AG04450 (cell line): ENCODE measurements around the gene SDC3. TPM values are rescaled to one million over a fixed set of nuclear protein-coding genes. Genes with fewer than 3 reads are reported as not detected.
A peak's percentile ranks its signal among the peaks of the same experiment; 100 is the strongest.

Experiments
- CTCF ChIA-PET: fragments of 300-600, 350-600 bp; formaldehyde crosslinking; extraction: SDS; loops from one replicate; lab custom pipeline; 2022; ENCODE audit warnings: antibody characterized with exemption, inconsistent platforms; lab: Charles Lee
- POLR2A ChIA-PET: fragments of 350-600 bp; formaldehyde crosslinking; extraction: SDS; loops from one replicate; lab custom pipeline; 2021; ENCODE audit warnings: antibody characterized with exemption, inconsistent platforms; lab: Yijun Ruan, JAX
- DNase-seq: peaks from one replicate; pipeline ENCODE4 v3.0.0-alpha.2; 2011; ENCODE audit warnings: low read depth, low spot score
- H3K27ac ChIP-seq: one replicate; pipeline ENCODE4 v1.5.1; 2012; ENCODE audit warnings: low read depth, low read length, control low read depth
- H3K27me3 ChIP-seq: one replicate; pipeline ENCODE4 v1.6.0; 2012; ENCODE audit warnings: low read length; ENCODE audit not compliant: control insufficient read depth, insufficient read depth
- H3K4me3 ChIP-seq: 2 replicates; pipeline ENCODE4 v1.5.1; 2011; ENCODE audit warnings: mild to moderate bottlenecking, low read depth, low read length, control low read depth
- H3K9me3 ChIP-seq: 2 replicates; pipeline ENCODE4 v1.5.1; 2012; ENCODE audit warnings: low read length; ENCODE audit not compliant: control insufficient read depth, insufficient read depth
- CTCF ChIP-seq: IDR thresholded peaks from 2 replicates; pipeline ENCODE4 v1.5.1; 2011; ENCODE audit warnings: low read depth, low read length, control low read depth, inconsistent platforms
- polyA plus RNA-seq: library from polyadenylated mRNA; depleted of rRNA; stranded (reverse); fragments of >200 nt; gene quantifications from 2 replicates; pipeline ENCODE4 v1.2.3, GENCODE V29; 2011

SDC3 gene
- polyA plus RNA-seq, 1 experiment: 21.7 TPM

- Histone ChIP-seq H3K27ac (peak overlapping the region; percentile 96), H3K27me3 (no peaks in the 10 kb centered on the region), H3K4me3 (no peak overlapping the region), H3K9me3 (no peaks in the 10 kb centered on the region)
- ChIA-PET CTCF (interaction anchor here (1.5 kb wide), 2 partner anchors 22 to 106 kb away, joined by 3 read pairs; no protein-coding TSS in a partner anchor), POLR2A (interaction anchor here (0.9 to 1.7 kb wide), 2 partner anchors 11 to 81 kb away, joined by 4 to 6 read pairs; no protein-coding TSS in a partner anchor)
- no peak for DNase-seq
- TF ChIP-seq CTCF: no peak
Measured at GRCh38 chr1:30888975-30889374, 19.6 kb downstream of the SDC3 start.

GRCh38 chr1:30888391-30888790 lies 20.2 kb downstream of the SDC3 start:
- H3K27me3 ChIP-seq: no peaks in the 10 kb centered on the region
- ChIA-PET CTCF (interaction anchor here (0.5 to 1.5 kb wide), 4 partner anchors 85 to 170 kb away, joined by 3 to 7 read pairs (median 5); no protein-coding TSS in a partner anchor), POLR2A (interaction anchor here (0.9 to 1.7 kb wide), 3 partner anchors 65 to 170 kb away, joined by 3 to 6 read pairs (median 3); no protein-coding TSS in a partner anchor)
- no peak for TF ChIP-seq CTCF
- H3K27ac ChIP-seq: peak overlapping the region; percentile 96
- peak; percentile 93 for DNase-seq
- 0 out of 2 replicates have a peak overlapping the region, but pooled peaks have one; percentile 18 for H3K4me3 ChIP-seq
- no peaks in the 10 kb centered on the region for H3K9me3 ChIP-seq

GRCh38 chr1:30887485-30888315 lies 20.9 kb downstream of the SDC3 start:
- TF ChIP-seq CTCF: no peak
- POLR2A ChIA-PET: interaction anchor here (0.9 to 1.7 kb wide), 3 partner anchors 64 to 169 kb away, joined by 3 to 6 read pairs (median 3); no protein-coding TSS in a partner anchor

GRCh38 chr1:30886710-30887428 lies 21.7 kb downstream of the SDC3 start:
- Histone ChIP-seq H3K4me3 (no peak overlapping the region), H3K27me3 (no peaks in the 10 kb centered on the region), H3K9me3 (no peaks in the 10 kb centered on the region), H3K27ac (peak overlapping the region; percentile 96)
- DNase-seq: no peak
- ChIA-PET CTCF (interaction anchor here (0.6 to 1.5 kb wide), 5 partner anchors 10 to 107 kb away, joined by 3 to 7 read pairs (median 3); no protein-coding TSS in a partner anchor), POLR2A (interaction anchor here (1.7 kb wide), 1 partner anchor 79 kb away, joined by 6 read pairs; no protein-coding TSS in a partner anchor)
- TF ChIP-seq CTCF: no peak

More at GRCh38 chr1:30887485-30888315, 20.9 kb downstream of the SDC3 start:
- CTCF ChIA-PET: interaction anchor here (0.5 to 1.5 kb wide), 6 partner anchors 85 to 169 kb away, joined by 3 to 7 read pairs (median 3); no protein-coding TSS in a partner anchor
- H3K9me3 ChIP-seq: no peaks in the 10 kb centered on the region
- H3K4me3 ChIP-seq: 0 out of 2 replicates have a peak overlapping the region, but pooled peaks have one; percentile 7
- H3K27me3 ChIP-seq: no peaks in the 10 kb centered on the region
- peak; percentile 10 for DNase-seq
- H3K27ac ChIP-seq: peak overlapping the region; percentile 96
